Measurements from ENCODE around the gene HEYL. TPM values are rescaled to one million over a fixed set of nuclear protein-coding genes. Genes with fewer than 3 reads are reported as not detected.

HEYL gene
- total RNA-seq, 3 donors from 2014 or later: 2.1 to 5.2 (median 2.3) TPM

GRCh38 chr1:39625462-39626273 lies 13.8 kb downstream of the HEYL start:
- TF ChIP-seq POLR2AphosphoS5 (IDR thresholded peaks at IDR 0.05) (peak in 2 of 3 donors; percentile 40 to 66), POLR2A (IDR thresholded peaks at IDR 0.05) (no peak)
- TF ChIP-seq, protein P1, sequence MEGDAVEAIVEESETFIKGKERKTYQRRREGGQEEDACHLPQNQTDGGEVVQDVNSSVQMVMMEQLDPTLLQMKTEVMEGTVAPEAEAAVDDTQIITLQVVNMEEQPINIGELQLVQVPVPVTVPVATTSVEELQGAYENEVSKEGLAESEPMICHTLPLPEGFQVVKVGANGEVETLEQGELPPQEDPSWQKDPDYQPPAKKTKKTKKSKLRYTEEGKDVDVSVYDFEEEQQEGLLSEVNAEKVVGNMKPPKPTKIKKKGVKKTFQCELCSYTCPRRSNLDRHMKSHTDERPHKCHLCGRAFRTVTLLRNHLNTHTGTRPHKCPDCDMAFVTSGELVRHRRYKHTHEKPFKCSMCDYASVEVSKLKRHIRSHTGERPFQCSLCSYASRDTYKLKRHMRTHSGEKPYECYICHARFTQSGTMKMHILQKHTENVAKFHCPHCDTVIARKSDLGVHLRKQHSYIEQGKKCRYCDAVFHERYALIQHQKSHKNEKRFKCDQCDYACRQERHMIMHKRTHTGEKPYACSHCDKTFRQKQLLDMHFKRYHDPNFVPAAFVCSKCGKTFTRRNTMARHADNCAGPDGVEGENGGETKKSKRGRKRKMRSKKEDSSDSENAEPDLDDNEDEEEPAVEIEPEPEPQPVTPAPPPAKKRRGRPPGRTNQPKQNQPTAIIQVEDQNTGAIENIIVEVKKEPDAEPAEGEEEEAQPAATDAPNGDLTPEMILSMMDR (IDR thresholded peaks at IDR 0.05): no peak
- H3K36me3 ChIP-seq: no peaks in the 10 kb centered on the region
- H3K4me1 ChIP-seq: no peaks in the 10 kb centered on the region
- intact Hi-C loops (cut with DNase I; ENCODE audit: low total_unique reads): no loop called here
- DNase-seq (ENCODE audit: low spot score in 2 of 2): no peak
- no peak overlapping the region for H3K4me3 ChIP-seq
- no peaks in the 10 kb centered on the region for H3K27me3 ChIP-seq
- H3K9me3 ChIP-seq: no peaks in the 10 kb centered on the region
- peak overlapping the region in 1 of 2 donors; percentile 62 for H3K27ac ChIP-seq

GRCh38 chr1:39625009-39625408 lies 14.4 kb downstream of the HEYL start:
- no peak for TF ChIP-seq POLR2AphosphoS5 (IDR thresholded peaks at IDR 0.05)
- TF ChIP-seq, protein P1 (IDR thresholded peaks at IDR 0.05): no peak
- TF ChIP-seq POLR2A (IDR thresholded peaks at IDR 0.05): no peak
- Histone ChIP-seq H3K27me3 (no peaks in the 10 kb centered on the region), H3K27ac (no peak overlapping the region), H3K36me3 (no peaks in the 10 kb centered on the region), H3K4me3 (no peak overlapping the region), H3K9me3 (no peaks in the 10 kb centered on the region), H3K4me1 (no peaks in the 10 kb centered on the region)
- no peak for DNase-seq (ENCODE audit: low spot score in 2 of 2)
- intact Hi-C loops (cut with DNase I; ENCODE audit: low total_unique reads): no loop called here

- Histone ChIP-seq H3K36me3 (no peaks in the 10 kb centered on the region), H3K4me1 (no peaks in the 10 kb centered on the region), H3K27me3 (no peaks in the 10 kb centered on the region), H3K27ac (no peak overlapping the region), H3K4me3 (no peak overlapping the region), H3K9me3 (no peaks in the 10 kb centered on the region)
- TF ChIP-seq POLR2AphosphoS5 (IDR thresholded peaks at IDR 0.05) (no peak), POLR2A (IDR thresholded peaks at IDR 0.05) (no peak)
- TF ChIP-seq, protein P1 (IDR thresholded peaks at IDR 0.05): no peak
- no peak for DNase-seq (ENCODE audit: low spot score in 2 of 2)
- intact Hi-C loops (cut with DNase I; ENCODE audit: low total_unique reads): no loop called here
Observed at GRCh38 chr1:39623053-39623452, 16.4 kb downstream of the HEYL start.

DNA sequence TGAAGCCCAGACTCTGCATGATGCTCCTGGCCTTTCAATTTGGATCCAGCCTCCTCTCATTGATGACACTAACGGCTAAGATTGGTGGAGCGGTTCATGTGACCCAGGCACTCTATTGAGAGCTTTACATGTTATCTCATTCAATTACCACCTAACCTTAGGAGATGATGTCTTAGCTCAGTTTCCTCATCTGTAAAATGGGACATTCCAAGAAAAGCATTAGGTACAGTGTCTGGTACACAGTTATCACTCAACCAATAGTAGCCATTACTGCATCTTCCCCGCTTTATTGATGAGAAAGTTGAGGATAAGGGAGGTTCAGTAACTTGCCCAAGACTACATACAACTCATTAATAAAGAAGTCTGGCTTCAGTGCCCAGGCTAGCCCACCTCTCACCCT lies 17.0 kb downstream of the HEYL start:
- Histone ChIP-seq H3K4me1 (no peaks in the 10 kb centered on the region), H3K36me3 (no peaks in the 10 kb centered on the region), H3K27me3 (no peaks in the 10 kb centered on the region), H3K4me3 (no peak overlapping the region), H3K9me3 (no peaks in the 10 kb centered on the region), H3K27ac (no peak overlapping the region)
- intact Hi-C loops (cut with DNase I; ENCODE audit: low total_unique reads): no loop called here
- DNase-seq (ENCODE audit: low spot score in 2 of 2): no peak
- TF ChIP-seq POLR2A (IDR thresholded peaks at IDR 0.05) (no peak), POLR2AphosphoS5 (IDR thresholded peaks at IDR 0.05) (no peak)
- TF ChIP-seq, protein P1 (IDR thresholded peaks at IDR 0.05): no peak

DNA sequence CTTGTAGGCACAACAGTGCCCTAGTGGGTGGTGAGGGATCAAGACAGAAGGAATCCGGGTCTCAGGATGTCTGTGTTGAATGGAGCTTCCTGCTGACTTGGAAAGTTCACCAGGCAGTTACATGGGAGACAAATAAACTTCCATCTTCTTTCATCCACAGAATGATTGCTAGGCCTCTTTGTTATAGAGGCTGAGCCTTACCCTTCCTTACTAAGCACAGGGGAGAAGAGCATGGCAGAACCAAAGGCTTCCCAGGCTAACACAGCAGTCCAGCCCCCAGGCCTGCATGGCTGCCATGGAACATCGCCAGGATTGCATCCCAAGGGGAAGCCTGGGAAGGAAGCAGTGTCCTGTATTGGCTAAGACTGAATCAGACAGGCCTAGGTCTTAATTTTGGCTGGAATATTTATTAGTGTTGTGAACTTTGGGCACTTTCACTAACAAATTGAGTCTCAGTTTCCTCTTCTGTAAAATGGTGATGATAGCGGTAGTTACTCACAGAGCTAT lies 18.7 kb downstream of the HEYL start:
- intact Hi-C loops (cut with DNase I; ENCODE audit: low total_unique reads): no loop called here
- Histone ChIP-seq H3K4me1 (no peaks in the 10 kb centered on the region), H3K9me3 (no peaks in the 10 kb centered on the region), H3K27ac (no peak overlapping the region), H3K4me3 (no peak overlapping the region), H3K36me3 (no peaks in the 10 kb centered on the region), H3K27me3 (no peaks in the 10 kb centered on the region)
- no peak for DNase-seq (ENCODE audit: low spot score in 2 of 2)
- TF ChIP-seq POLR2A (IDR thresholded peaks at IDR 0.05): no peak
